DMS79 (cell line): ENCODE results near the gene SOCS3.
"Not testable (repeated sequence)": the region's sequence is repeated elsewhere in the genome, so short reads cannot be mapped to it uniquely, and the experiment has no call there.

Experiments
- DNase-seq: peaks from one replicate; lab custom pipeline; 2025; lab: John Stamatoyannopoulos, UW

Gene SOCS3

GRCh38 chr17:78329263-78330059 lies 30.4 kb downstream of the SOCS3 start:
- no peak for DNase-seq

GRCh38 chr17:78327880-78328279 lies 32.0 kb downstream of the SOCS3 start:
- DNase-seq: no peak

DNA sequence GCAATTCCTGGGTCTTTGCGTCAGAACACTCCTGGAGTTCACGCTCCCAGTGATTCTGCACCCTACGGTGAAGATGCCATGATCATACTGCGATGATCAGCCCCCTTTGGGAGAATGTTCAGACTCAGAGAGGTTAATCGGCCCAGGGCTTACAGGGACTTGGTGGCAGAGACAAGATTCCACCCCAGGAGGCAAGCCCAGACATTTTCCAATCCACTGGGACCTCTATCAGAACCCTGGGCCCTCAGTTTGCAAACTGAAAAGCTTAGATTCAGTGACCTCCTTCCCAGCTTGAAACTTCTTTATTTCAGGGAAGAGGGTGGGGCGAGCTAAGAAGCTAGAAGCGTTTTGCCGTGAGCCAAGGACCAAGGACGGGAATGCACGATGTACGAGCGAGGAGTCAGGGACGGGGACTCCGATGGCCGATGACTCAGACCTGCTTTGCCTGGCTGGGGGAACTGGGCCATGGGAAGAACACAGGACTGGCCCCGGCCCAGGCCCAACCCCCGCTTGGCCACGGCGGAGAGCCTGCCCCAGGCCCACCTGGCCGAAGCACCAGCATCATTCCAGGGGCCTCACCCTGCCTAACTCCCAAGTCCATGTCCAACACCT lies 34.7 kb downstream of the SOCS3 start:
- DNase-seq: no peak

- no peak for DNase-seq
Measured at GRCh38 chr17:78324391-78325075, 35.3 kb downstream of the SOCS3 start.

DNA sequence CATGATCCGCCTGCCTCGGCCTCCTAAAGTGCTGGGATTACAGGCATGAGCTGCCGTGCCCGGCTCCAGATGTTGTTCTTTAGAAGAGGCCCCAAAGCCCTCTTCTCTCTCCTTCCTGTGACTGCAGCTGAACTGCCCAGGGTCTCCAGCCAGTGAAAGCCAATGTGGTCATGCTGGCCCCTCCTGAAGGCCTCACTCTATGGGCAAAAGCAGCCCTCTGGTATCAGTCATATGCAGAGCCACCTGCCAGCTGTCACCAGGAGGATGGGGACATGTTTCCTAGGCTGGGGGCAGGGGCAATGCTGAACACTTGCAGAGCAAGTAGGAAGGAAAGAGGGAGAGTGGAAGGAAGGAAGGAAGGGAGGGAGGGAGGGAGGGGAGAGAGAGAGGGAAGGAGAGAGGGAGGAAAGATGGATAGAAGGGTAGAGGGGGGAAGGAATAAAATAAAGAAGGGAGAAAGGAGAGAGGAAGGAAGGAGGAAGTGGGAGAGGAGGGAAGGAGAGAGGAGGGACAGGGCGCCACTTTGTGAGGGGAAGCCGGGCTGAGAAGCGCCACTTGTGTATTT lies 36.0 kb downstream of the SOCS3 start:
- DNase-seq: no peak

- no peak for DNase-seq
Measured at GRCh38 chr17:78322858-78323455, 36.9 kb downstream of the SOCS3 start.

DNA sequence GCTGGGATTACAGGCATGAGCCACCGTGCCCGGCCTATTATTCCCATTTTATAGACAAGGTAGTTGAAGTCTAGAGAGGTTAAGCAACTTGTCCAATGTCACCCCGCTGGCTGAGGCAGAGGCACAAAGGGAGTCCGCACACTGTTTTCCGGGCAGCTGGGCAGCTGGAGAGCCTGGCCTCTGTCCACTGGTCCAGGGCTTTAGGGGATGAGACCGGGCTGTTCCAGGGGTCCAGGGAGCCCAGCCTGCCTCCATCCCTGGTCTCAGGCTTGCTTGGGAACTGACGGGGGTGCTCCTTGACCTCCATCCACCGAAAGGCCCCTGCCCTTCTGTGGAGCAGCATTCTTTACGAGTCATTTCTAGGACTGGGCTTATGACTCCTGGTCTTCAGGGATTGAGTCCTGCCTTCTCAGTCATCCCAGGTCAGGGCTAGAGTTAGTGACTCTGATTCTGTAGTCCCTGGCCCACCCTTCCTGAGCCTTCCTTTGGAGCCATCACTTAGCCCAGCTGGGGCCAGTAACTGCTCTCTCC lies 37.5 kb downstream of the SOCS3 start:
- DNase-seq: no peak

- no peak for DNase-seq
Measured at GRCh38 chr17:78318843-78319242, 41.0 kb downstream of the SOCS3 start.

- DNase-seq: no peak
Measured at GRCh38 chr17:78318407-78318806, 41.5 kb downstream of the SOCS3 start.

GRCh38 chr17:78317794-78318400 lies 42.0 kb downstream of the SOCS3 start:
- no peak for DNase-seq

DNA sequence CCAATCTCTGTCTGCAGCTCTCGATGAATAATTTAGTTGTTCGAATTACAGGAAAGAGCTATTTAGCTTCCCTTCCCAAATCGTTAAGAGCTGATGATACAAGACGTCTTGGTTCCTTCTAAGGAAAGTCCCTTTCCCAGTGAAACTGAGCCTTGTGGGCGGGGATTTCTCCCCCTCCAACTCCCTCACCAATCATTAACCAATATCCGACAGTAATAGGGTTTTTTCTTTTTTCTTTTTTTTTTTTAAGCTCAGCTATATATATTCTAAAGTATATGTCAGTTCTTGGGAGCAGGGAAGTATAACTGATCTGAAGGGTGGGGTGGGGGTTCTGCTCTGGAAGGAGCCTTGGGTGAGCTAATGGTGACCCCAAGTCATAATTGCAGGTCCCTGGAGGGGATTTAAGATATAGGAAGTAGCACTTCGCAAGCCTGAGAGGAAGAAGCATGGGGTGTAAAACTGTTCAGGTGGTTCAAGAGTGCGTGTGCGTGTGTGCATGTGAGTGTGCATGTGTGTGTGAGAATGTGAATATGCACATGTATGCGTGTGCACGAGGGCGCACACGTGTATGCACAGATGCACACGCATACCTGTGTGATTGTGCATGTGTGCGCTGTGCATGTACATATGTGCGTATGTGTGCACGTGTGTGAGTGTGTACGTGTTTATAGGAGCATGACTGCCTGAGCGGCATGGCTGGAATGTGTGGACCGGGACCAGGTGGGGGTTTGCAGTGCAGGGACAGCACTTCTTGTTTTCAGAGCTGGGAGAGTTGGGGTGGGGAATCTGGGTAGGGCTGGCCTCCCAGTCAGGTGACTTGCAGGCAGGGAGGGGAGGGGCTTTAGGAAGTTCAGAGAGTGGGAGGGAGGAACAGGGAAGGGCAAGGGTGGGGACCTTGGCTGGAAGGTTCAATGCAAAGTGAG lies 42.7 kb downstream of the SOCS3 start:
- no peak for DNase-seq

DNA sequence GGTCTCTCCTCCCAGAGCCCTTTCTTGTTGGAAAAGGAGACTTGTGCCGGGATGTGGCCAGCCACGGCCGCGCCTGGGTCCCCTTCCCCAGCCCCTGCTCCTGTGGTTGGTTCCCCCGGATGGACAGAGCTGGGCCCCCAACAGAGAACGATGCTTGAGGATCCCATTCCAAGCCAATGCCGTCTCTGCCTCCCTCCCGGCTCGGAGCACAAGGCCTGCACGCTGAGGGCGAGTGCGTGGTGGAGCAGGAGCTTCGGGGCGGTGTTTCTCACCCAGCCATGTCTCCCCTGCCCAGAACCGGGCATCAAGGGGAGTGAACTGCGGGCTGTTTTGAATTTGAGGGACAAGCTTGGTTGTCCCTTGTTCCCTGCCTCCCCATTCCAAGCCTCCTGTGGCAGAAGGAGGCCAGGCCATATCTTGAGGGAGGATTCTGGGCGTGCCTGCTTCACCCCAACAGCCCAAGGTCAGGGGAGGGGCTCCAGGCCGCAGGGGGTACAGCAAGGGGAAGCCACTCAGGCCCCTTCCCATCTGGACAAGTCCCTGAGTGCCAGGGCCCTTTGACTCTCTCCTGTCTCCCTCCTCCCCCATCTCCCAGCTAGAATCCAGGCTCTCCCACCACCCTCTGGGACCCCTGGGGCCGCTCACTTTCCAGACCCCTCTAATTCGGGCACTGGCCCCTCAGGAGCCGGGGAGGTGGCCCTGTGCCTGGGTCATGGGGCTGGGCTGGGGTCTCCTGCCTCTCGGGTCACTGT lies 43.6 kb downstream of the SOCS3 start:
- DNase-seq: no peak

- no peak for DNase-seq
Measured at GRCh38 chr17:78315355-78316114, 44.3 kb downstream of the SOCS3 start.

- no peak for DNase-seq
Measured at GRCh38 chr17:78314683-78315354, 45.1 kb downstream of the SOCS3 start.

DNA sequence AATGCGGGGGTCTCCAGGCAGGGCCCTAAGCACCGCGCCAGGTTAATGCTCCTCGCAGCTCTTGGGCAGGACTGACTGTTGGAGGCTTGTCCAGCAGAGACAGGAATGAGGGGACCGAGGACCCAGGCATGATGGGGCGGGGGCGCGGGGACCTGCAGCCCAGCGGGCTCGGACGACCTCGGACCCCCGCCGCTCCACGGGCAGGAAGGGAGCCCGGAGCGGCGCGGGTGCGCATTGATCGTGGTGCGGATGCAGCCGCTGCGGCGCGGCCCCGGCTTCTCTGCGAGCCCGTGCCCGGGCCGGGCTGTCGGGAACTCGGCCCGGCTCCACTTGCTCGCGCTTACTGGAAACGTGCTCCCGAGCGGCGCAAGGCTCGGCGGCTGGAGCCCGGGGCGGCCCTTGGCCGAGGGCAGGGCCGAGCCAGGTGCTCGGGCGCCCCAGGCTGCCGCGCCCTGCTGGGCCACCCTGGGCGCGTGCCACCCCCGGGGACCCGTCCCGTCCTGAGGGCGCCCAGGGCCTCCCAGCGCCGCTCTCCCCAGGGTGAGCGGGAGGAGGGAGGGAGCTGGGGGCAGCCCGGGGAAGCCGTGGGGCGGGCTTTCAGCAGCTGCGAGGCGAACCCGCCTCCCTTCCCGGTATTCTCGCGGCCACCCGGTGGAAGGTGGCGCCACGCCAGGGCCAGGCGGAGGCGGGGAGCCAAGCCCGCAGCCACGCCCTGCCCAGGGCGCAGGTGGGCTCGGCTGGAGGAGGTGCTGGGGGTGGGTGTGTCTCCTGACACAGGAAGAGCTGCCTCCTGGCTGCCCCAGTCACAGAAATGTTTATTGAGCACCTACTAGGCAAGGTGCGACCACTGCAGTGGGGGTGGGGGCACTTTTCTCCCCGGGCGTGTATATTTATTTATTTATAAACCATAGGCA lies 45.9 kb downstream of the SOCS3 start:
- DNase-seq: peak; percentile 71

GRCh38 chr17:78309659-78310255 lies 50.1 kb downstream of the SOCS3 start:
- not testable (repeated sequence) for DNase-seq
